CD14-positive monocyte (primary cell): ENCODE results near the gene PLAAT4. TPM values are rescaled to one million over a fixed set of nuclear protein-coding genes. Genes with fewer than 3 reads are reported as not detected.
"Not testable (repeated sequence)": the region's sequence is repeated elsewhere in the genome, so short reads cannot be mapped to it uniquely, and the experiment has no call there.

Experiments used
- DNase-seq, 3 donors: peaks; one replicate each; pipeline ENCODE4 v3.0.0-alpha.2; 2011 to 2022
- H2AFZ ChIP-seq: 2 replicates; pipeline ENCODE4 v1.6.0; 2012; ENCODE audit warnings: mild to moderate bottlenecking, low read depth, low read length, inconsistent platforms; ENCODE audit not compliant: insufficient read depth, poor library complexity, severe bottlenecking
- H3K27ac ChIP-seq, 2 donors: 1 replicate in 1 of 2; 2 replicates in 1 of 2; pipeline ENCODE4 v1.5.1; 2012 to 2013; ENCODE audit warnings: low read length in 2 of 2, control low read depth in 1 of 2, inconsistent platforms in 1 of 2, low read depth in 1 of 2, mild to moderate bottlenecking in 1 of 2
- H3K27me3 ChIP-seq, 2 donors: one replicate each; pipeline versions ENCODE4 v1.6.0 to v1.6.1; 2011 to 2013; ENCODE audit warnings: low read length in 2 of 2; ENCODE audit not compliant: control insufficient read depth in 2 of 2, insufficient read depth in 2 of 2
- H3K36me3 ChIP-seq, 2 donors: replicated peaks in 1 of 2; 1 replicate in 1 of 2; 2 replicates in 1 of 2; pipeline versions ENCODE4 v1.5.1 to v1.6.1; 2012 to 2013; ENCODE audit warnings: low read length in 2 of 2, control low read depth in 1 of 2, inconsistent platforms in 1 of 2, mild to moderate bottlenecking in 1 of 2; ENCODE audit not compliant: insufficient read depth in 2 of 2, control insufficient read depth in 1 of 2
- H3K4me1 ChIP-seq, 2 donors: 1 replicate in 1 of 2; 2 replicates in 1 of 2; pipeline versions ENCODE4 v1.5.1 to v1.6.1; 2012 to 2013; ENCODE audit warnings: low read length in 2 of 2, control low read depth in 1 of 2, inconsistent platforms in 1 of 2, mild to moderate bottlenecking in 1 of 2, moderate library complexity in 1 of 2; ENCODE audit not compliant: insufficient read depth in 2 of 2, control insufficient read depth in 1 of 2
- H3K4me2 ChIP-seq: replicated peaks from 2 replicates; pipeline ENCODE3; 2012; ENCODE audit warnings: low read length, moderate library complexity, mild to moderate bottlenecking; ENCODE audit not compliant: poor library complexity, severe bottlenecking; ENCODE audit errors: extremely low read depth
- H3K4me3 ChIP-seq, 3 experiments: fragments of 200-600 bp in 1 of 3; sonication (generic) in 1 of 3; replicated peaks in 1 of 3; 1 replicate in 2 of 3; 2 replicates in 1 of 3; pipeline ENCODE4 v1.5.1; 2011 to 2013; ENCODE audit warnings: low read length in 3 of 3, mild to moderate bottlenecking in 3 of 3, control low read depth in 2 of 3, low read depth in 2 of 3, inconsistent platforms in 1 of 3, moderate library complexity in 1 of 3
- H3K79me2 ChIP-seq: 2 replicates; pipeline ENCODE4 v1.6.0; 2012; ENCODE audit warnings: mild to moderate bottlenecking, control low read depth, inconsistent platforms, low read length, moderate library complexity; ENCODE audit not compliant: insufficient read depth
- H3K9ac ChIP-seq: 2 replicates; pipeline ENCODE4 v1.6.0; 2017; ENCODE audit warnings: low read length, mild to moderate bottlenecking; ENCODE audit not compliant: insufficient read depth, poor library complexity, severe bottlenecking
- H3K9me3 ChIP-seq, 2 donors: replicated peaks in 1 of 2; 1 replicate in 1 of 2; 2 replicates in 1 of 2; pipeline versions ENCODE4 v1.5.1 to v1.6.1; 2012 to 2013; ENCODE audit warnings: low read length in 2 of 2, control low read depth in 1 of 2; ENCODE audit not compliant: control insufficient read depth in 1 of 2, insufficient read depth in 1 of 2
- H4K20me1 ChIP-seq: 2 replicates; pipeline ENCODE4 v1.6.0; 2012; ENCODE audit warnings: mild to moderate bottlenecking, low read length, control low read depth, moderate library complexity; ENCODE audit not compliant: insufficient read depth
- H3K27ac Mint-ChIP-seq, 7 donors: one replicate each; pipeline ENCODE4 v1.8.0; 2020; ENCODE audit warnings: mild to moderate bottlenecking in 7 of 7, mixed read lengths in 7 of 7, moderate library complexity in 6 of 7, inconsistent platforms in 2 of 7
- H3K27me3 Mint-ChIP-seq, 3 donors: one replicate each; pipeline ENCODE4 v1.8.0; 2021 to 2022; ENCODE audit warnings: low read depth in 3 of 3, mild to moderate bottlenecking in 3 of 3, mixed read lengths in 3 of 3, moderate library complexity in 3 of 3, inconsistent platforms in 1 of 3
- H3K36me3 Mint-ChIP-seq, 2 donors: one replicate each; pipeline ENCODE4 v1.8.0; 2020; ENCODE audit warnings: mixed read lengths in 2 of 2, inconsistent platforms in 1 of 2, mild to moderate bottlenecking in 1 of 2
- H3K4me1 Mint-ChIP-seq: one replicate; pipeline ENCODE4 v1.8.0; 2020; ENCODE audit warnings: mild to moderate bottlenecking, mixed read lengths
- H3K4me3 Mint-ChIP-seq, 2 donors: one replicate each; pipeline ENCODE4 v1.8.0; 2020; ENCODE audit warnings: mild to moderate bottlenecking in 2 of 2, mixed read lengths in 2 of 2, moderate library complexity in 1 of 2
- H3K9me3 Mint-ChIP-seq, 7 donors: one replicate each; pipeline ENCODE4 v1.8.0; 2020 to 2022; ENCODE audit warnings: mixed read lengths in 7 of 7, mild to moderate bottlenecking in 6 of 7, moderate library complexity in 6 of 7, inconsistent platforms in 2 of 7
- WGBS: methylation state at CpG from one replicate; pipeline ENCODE4 v1.1.5; 2013; ENCODE audit warnings: missing lambda C conversion rate; ENCODE audit not compliant: insufficient coverage; 5-methylcytosine and 5-hydroxymethylcytosine counted together
- intact Hi-C, 2 donors: fragments of 100-400 bp; cut with micrococcal nuclease; formaldehyde crosslinking; loops; one replicate each; pipeline versions ENCODE4 v1.15.0 to v1.15.1; 2023
- polyA plus RNA-seq, 3 donors: library from polyadenylated mRNA; depleted of rRNA in 1 of 3; unstranded in 2 of 3; stranded (reverse) in 1 of 3; fragments of 300-500 nt in 2 of 3; fragments of >200 nt in 1 of 3; fragmentation: Illumina TruSeq in 2 of 3; gene quantifications; 1 replicate in 2 of 3; 2 replicates in 1 of 3; pipeline ENCODE4 v1.2.3, GENCODE V29; 2012 to 2021
- TF ChIP-seq, protein P1 (sequence below): fragments of 200-600 bp; IDR thresholded peaks from one replicate; pipeline ENCODE4 v1.8.0; 2022; ENCODE audit warnings: antibody characterized with exemption, mild to moderate bottlenecking

Gene PLAAT4
- polyA plus RNA-seq, 3 donors: 55.2 to 119 (median 101) TPM

DNA sequence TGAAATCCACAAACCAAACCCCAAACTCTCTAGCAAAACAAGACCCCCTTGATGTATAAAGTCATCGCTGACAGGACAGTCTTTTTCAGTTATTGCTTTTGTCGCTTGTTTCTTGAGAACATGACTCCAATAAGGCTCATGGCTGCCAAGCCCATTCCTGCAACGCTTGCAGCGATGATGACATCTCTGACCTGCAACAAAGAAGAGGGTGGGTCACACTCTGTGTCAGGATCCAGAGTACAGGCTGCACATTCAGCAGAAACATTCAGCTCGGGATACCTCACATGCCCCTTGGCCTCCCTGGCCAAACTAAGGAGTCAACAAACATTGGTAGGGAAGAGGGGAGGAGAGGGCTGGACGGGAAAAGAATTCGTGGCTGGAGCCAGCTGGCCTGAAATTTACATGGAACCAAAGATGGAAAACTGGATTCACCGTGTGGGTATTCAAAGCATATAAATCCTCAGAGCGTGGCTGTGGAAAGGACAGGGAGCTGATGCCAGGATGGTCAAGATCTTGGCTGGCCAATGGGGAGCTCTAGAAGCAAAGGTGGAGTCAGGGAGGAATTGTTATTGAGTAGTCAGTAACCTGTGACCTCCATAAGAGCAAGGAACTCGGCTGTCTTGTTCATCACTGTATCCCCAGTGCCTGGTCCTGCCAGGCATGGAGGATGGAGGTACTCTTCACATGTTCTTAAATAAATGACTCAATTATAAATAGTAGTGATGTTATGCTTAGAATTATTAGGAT, 38.4 kb downstream of the PLAAT4 start:
- WGBS: 94% methylated on average over 9 of the region's 10 CpGs

DNA sequence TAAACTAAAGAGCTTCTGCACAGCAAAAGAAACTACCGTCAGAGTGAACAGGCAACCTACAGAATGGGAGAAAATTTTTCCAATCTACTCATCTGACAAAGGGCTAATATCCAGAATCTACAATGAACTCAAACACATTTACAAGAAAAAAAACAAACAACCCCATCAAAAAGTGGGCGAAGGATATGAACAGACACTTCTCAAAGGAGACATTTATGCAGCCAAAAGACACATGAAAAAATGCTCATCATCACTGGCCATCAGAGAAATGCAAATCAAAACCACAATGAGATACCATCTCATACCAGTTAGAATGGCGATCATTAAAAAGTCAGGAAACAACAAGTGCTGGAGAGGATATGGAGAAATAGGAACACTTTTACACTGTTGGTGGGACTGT, 42.3 kb downstream of the PLAAT4 start:
- peaks cover 14 to 22% of the 10 kb centered on the region in 2 donors for H3K9me3 ChIP-seq
- H3K4me3 Mint-ChIP-seq, H3K27ac ChIP-seq, H3K27ac Mint-ChIP-seq, H3K36me3 ChIP-seq, H4K20me1 ChIP-seq, H3K27me3 ChIP-seq, H3K4me3 ChIP-seq, H2AFZ ChIP-seq, intact Hi-C loops, H3K4me2 ChIP-seq, H3K27me3 Mint-ChIP-seq, H3K9ac ChIP-seq, DNase-seq, H3K79me2 ChIP-seq: not testable (repeated sequence)
- H3K36me3 Mint-ChIP-seq: peaks cover 0 to 34% of the 10 kb centered on the region in 2 donors
- H3K4me1 Mint-ChIP-seq: peaks cover 22% of the 10 kb centered on the region
- H3K9me3 Mint-ChIP-seq: peaks cover 20 to 40% (median 31%) of the 10 kb centered on the region in 7 donors
- H3K4me1 ChIP-seq: peaks cover 9 to 12% of the 10 kb centered on the region in 2 donors
- no CpG with 5 or more reads among the region's 3 CpGs for WGBS

More for the DNA sequence above, 38.4 kb downstream of the PLAAT4 start:
- H3K9me3 Mint-ChIP-seq: peaks cover 8 to 21% (median 10%) of the 10 kb centered on the region in 7 donors
- H3K27me3 Mint-ChIP-seq: peaks cover 2 to 3% (median 3%) of the 10 kb centered on the region in 3 donors
- Histone ChIP-seq H3K79me2 (no peaks in the 10 kb centered on the region), H2AFZ (peak overlapping the region; percentile 76), H3K27ac (peak overlapping the region; percentile 68 to 87), H3K4me2 (peak overlapping the region; percentile 79), H3K9me3 (peaks cover 2 to 3% of the 10 kb centered on the region in 2 donors), H3K4me1 (peaks cover 13 to 20% of the 10 kb centered on the region in 2 donors), H4K20me1 (no peaks in the 10 kb centered on the region), H3K4me3 (peak overlapping the region; percentile 22 to 75 (median 65)), H3K36me3 (no peaks in the 10 kb centered on the region), H3K27me3 (no peaks in the 10 kb centered on the region), H3K9ac (peak overlapping the region; percentile 62)
- intact Hi-C loops: loop anchor here in 1 of 2 donors (5.0 kb wide), 1 partner anchor 47 kb away; no protein-coding TSS in a partner anchor
- peak overlapping the region; percentile 83 to 89 for H3K4me3 Mint-ChIP-seq
- peaks cover 0 to 18% of the 10 kb centered on the region in 2 donors for H3K36me3 Mint-ChIP-seq
- peaks cover 23% of the 10 kb centered on the region for H3K4me1 Mint-ChIP-seq
- TF ChIP-seq, protein P1, sequence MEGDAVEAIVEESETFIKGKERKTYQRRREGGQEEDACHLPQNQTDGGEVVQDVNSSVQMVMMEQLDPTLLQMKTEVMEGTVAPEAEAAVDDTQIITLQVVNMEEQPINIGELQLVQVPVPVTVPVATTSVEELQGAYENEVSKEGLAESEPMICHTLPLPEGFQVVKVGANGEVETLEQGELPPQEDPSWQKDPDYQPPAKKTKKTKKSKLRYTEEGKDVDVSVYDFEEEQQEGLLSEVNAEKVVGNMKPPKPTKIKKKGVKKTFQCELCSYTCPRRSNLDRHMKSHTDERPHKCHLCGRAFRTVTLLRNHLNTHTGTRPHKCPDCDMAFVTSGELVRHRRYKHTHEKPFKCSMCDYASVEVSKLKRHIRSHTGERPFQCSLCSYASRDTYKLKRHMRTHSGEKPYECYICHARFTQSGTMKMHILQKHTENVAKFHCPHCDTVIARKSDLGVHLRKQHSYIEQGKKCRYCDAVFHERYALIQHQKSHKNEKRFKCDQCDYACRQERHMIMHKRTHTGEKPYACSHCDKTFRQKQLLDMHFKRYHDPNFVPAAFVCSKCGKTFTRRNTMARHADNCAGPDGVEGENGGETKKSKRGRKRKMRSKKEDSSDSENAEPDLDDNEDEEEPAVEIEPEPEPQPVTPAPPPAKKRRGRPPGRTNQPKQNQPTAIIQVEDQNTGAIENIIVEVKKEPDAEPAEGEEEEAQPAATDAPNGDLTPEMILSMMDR: no peak
- no peak for DNase-seq
- peak overlapping the region; percentile 84 to 97 (median 94) for H3K27ac Mint-ChIP-seq

DNA sequence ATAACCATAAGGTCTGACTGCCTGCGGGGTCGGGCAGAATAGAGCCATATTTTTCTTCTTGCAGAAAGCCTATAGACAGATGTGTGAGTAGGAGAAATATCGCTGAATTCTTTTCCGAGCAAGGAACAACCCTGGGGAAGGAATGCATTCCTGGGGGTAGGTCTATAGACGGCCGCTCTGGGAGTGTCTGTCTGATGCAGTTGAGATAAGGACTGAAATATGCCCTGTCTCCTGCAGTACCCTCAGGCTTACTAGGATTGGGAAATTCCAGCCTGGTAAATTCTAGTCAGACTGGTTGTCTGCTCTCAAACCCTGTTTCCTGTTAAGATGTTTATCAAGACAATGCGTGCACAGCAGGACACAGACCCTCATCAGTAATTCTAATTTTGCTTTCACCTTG, 44.6 kb downstream of the PLAAT4 start:
- peaks cover 0 to 44% of the 10 kb centered on the region in 2 donors for H3K36me3 Mint-ChIP-seq
- intact Hi-C loops: not testable (repeated sequence)

More for the DNA sequence above, 44.6 kb downstream of the PLAAT4 start:
- not testable (repeated sequence) for H2AFZ ChIP-seq, DNase-seq, H3K79me2 ChIP-seq, H3K27ac ChIP-seq, H3K4me3 ChIP-seq, H3K4me3 Mint-ChIP-seq, H3K4me1 Mint-ChIP-seq, H3K27ac Mint-ChIP-seq, H3K9ac ChIP-seq, H3K36me3 ChIP-seq, H3K4me2 ChIP-seq, H3K27me3 Mint-ChIP-seq, H3K4me1 ChIP-seq, H3K27me3 ChIP-seq, H4K20me1 ChIP-seq
- peaks cover 14 to 22% of the 10 kb centered on the region in 2 donors for H3K9me3 ChIP-seq
- peaks cover 20 to 40% (median 31%) of the 10 kb centered on the region in 7 donors for H3K9me3 Mint-ChIP-seq
- WGBS: 100% methylated on average over 2 of the region's 7 CpGs
